Smooth muscle cell (in vitro differentiated cells): ENCODE results near the gene RCBTB1. TPM values are rescaled to one million over a fixed set of nuclear protein-coding genes. Genes with fewer than 3 reads are reported as not detected.
"Not testable (repeated sequence)": the region's sequence is repeated elsewhere in the genome, so short reads cannot be mapped to it uniquely, and the experiment has no call there.

Experiments
- DNase-seq: peaks from one replicate; lab custom pipeline; 2025; ENCODE audit not compliant: unreplicated experiment; lab: John Stamatoyannopoulos, UW
- H2AFZ ChIP-seq: fragments of 200-600 bp; sonication (generic); 2 replicates; pipeline ENCODE4 v1.6.0; 2016; ENCODE audit warnings: antibody characterized with exemption, low read depth, mild to moderate bottlenecking
- H3F3A ChIP-seq: fragments of 200-600 bp; sonication (generic); 2 replicates; pipeline ENCODE4 v1.6.0; 2017; ENCODE audit warnings: antibody characterized with exemption, low read depth
- H3K27ac ChIP-seq: fragments of 200-600 bp; sonication (generic); 2 replicates; pipeline ENCODE4 v1.5.1; 2016; ENCODE audit warnings: low read depth, mild to moderate bottlenecking
- H3K27me3 ChIP-seq: fragments of 200-600 bp; sonication (generic); 2 replicates; pipeline ENCODE4 v1.6.1; 2016; ENCODE audit warnings: low read depth, mild to moderate bottlenecking
- H3K36me3 ChIP-seq: fragments of 200-600 bp; sonication (generic); 2 replicates; pipeline ENCODE4 v1.5.1; 2016; ENCODE audit warnings: low read depth
- H3K4me1 ChIP-seq: fragments of 200-600 bp; sonication (generic); 2 replicates; pipeline ENCODE4 v1.5.1; 2016; ENCODE audit warnings: low read depth
- H3K4me2 ChIP-seq: fragments of 200-600 bp; sonication (generic); 2 replicates; pipeline ENCODE4 v1.6.0; 2016; ENCODE audit warnings: mild to moderate bottlenecking
- H3K4me3 ChIP-seq: fragments of 200-600 bp; sonication (generic); 2 replicates; pipeline ENCODE4 v1.5.1; 2016; ENCODE audit warnings: mild to moderate bottlenecking
- H3K79me2 ChIP-seq: fragments of 200-600 bp; sonication (generic); 2 replicates; pipeline ENCODE4 v1.6.0; 2016; ENCODE audit warnings: low read depth, mild to moderate bottlenecking
- H3K9ac ChIP-seq: fragments of 200-600 bp; sonication (generic); 2 replicates; pipeline ENCODE4 v1.6.0; 2016; ENCODE audit warnings: low read depth
- H3K9me3 ChIP-seq: fragments of 200-600 bp; sonication (generic); replicated peaks from 2 replicates; pipeline ENCODE4 v1.5.1; 2016; ENCODE audit warnings: low read depth
- H4K20me1 ChIP-seq: fragments of 200-600 bp; sonication (generic); 2 replicates; pipeline ENCODE4 v1.6.0; 2016; ENCODE audit warnings: low read depth
- WGBS: methylation state at CpG from one replicate; pipeline ENCODE4 v1.1.7; 2016; ENCODE audit warnings: low lambda C conversion rate; 5-methylcytosine and 5-hydroxymethylcytosine counted together
- polyA plus RNA-seq: library from polyadenylated mRNA; unstranded; fragments of >200 nt; fragmentation: Nextera tagmentation; extraction: Ambion mirVana; gene quantifications from 2 replicates; pipeline ENCODE4 v1.2.1, GENCODE V29; 2016
- total RNA-seq: library from RNA; depleted of rRNA; stranded (reverse); fragments of >200 nt; gene quantifications from 2 replicates; pipeline ENCODE4 v1.2.3, GENCODE V29; 2014
- TF ChIP-seq, protein P1 (sequence below): fragments of 200-600 bp; sonication (generic); IDR thresholded peaks from 2 replicates; pipeline ENCODE4 v1.5.1; 2017; ENCODE audit warnings: borderline replicate concordance, mild to moderate bottlenecking, antibody characterized with exemption; ENCODE audit not compliant: insufficient read depth, poor library complexity, severe bottlenecking

RCBTB1 gene
- total and polyA plus RNA-seq, 2 experiments from 2014 or later = 10.7 to 26.8 TPM

GRCh38 chr13:49620170-49620621 lies 34.8 kb upstream of the RCBTB1 start:
- no peaks in the 10 kb centered on the region for H4K20me1 ChIP-seq
- H3K27ac ChIP-seq = no peak overlapping the region
- H3K9ac ChIP-seq = no peak overlapping the region
- H3K4me2 ChIP-seq = no peak overlapping the region
- no peaks in the 10 kb centered on the region for H3K9me3 ChIP-seq
- no peaks in the 10 kb centered on the region for H3K27me3 ChIP-seq
- no peak overlapping the region for H3K4me3 ChIP-seq
- no peaks in the 10 kb centered on the region for H3K79me2 ChIP-seq
- H2AFZ ChIP-seq = no peak overlapping the region
- no peak for DNase-seq
- 85% methylated on average over 22 of the region's 22 CpGs for WGBS
- TF ChIP-seq, protein P1, sequence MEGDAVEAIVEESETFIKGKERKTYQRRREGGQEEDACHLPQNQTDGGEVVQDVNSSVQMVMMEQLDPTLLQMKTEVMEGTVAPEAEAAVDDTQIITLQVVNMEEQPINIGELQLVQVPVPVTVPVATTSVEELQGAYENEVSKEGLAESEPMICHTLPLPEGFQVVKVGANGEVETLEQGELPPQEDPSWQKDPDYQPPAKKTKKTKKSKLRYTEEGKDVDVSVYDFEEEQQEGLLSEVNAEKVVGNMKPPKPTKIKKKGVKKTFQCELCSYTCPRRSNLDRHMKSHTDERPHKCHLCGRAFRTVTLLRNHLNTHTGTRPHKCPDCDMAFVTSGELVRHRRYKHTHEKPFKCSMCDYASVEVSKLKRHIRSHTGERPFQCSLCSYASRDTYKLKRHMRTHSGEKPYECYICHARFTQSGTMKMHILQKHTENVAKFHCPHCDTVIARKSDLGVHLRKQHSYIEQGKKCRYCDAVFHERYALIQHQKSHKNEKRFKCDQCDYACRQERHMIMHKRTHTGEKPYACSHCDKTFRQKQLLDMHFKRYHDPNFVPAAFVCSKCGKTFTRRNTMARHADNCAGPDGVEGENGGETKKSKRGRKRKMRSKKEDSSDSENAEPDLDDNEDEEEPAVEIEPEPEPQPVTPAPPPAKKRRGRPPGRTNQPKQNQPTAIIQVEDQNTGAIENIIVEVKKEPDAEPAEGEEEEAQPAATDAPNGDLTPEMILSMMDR = no peak
- no peaks in the 10 kb centered on the region for H3K36me3 ChIP-seq
- H3F3A ChIP-seq = no peaks in the 10 kb centered on the region
- H3K4me1 ChIP-seq = no peaks in the 10 kb centered on the region

DNA sequence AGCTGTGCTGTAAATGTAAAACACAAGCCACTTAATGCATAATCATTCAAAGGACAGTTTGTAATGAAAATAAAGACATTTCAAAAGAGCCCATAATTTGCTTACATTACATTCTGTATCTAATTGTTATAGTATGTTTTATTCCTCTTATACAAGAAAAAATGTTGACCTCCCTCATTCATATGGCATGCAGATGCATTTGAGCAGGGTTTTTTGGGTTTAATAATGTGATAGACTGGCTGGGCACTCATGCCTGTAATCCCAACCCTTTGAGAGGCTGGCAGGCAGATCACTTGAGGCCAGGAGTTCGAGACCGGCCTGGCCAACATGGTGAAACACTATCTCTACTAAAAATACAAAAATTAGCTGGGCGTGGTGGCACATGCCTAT lies 31.3 kb upstream of the RCBTB1 start:
- no peaks in the 10 kb centered on the region for H3K9me3 ChIP-seq
- H3K4me2 ChIP-seq = no peak overlapping the region
- H2AFZ ChIP-seq = peak overlapping the region; percentile 5
- no peaks in the 10 kb centered on the region for H3K27me3 ChIP-seq
- no peaks in the 10 kb centered on the region for H3K36me3 ChIP-seq
- DNase-seq = no peak
- H3K4me1 ChIP-seq = no peaks in the 10 kb centered on the region
- H4K20me1 ChIP-seq = no peaks in the 10 kb centered on the region
- no peaks in the 10 kb centered on the region for H3K79me2 ChIP-seq
- H3F3A ChIP-seq = no peaks in the 10 kb centered on the region
- no peak overlapping the region for H3K27ac ChIP-seq
- no peak overlapping the region for H3K4me3 ChIP-seq
- WGBS = 97% methylated on average over 3 of the region's 3 CpGs
- no peak overlapping the region for H3K9ac ChIP-seq
- TF ChIP-seq, protein P1 = no peak

- no peak overlapping the region for H3K27ac ChIP-seq
- 78% methylated on average over 8 of the region's 8 CpGs for WGBS
- TF ChIP-seq, protein P1 = no peak
Measured at GRCh38 chr13:49615836-49616675, 30.7 kb upstream of the RCBTB1 start.

DNA sequence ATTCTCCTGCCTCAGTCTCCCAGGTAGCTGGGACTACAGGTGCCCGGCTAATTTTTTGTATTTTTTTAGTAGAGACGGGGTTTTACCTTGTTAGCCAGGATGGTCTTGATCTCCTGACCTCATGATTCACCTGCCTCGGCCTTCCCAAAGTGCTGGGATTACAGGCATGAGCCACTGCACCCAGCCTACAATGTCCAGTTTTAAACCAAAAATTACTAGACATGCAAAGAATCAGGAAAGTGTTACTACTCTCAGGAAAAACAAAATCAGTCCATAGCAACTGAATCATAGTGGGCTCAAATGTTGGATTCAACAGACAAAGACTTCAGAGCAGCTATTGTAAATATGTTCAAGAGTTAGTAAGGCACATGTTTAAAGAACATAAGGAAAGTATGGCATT lies 26.7 kb upstream of the RCBTB1 start:
- H3K9me3 ChIP-seq, H3K9ac ChIP-seq, DNase-seq, H3K27me3 ChIP-seq, H3K79me2 ChIP-seq, H4K20me1 ChIP-seq, H3K4me2 ChIP-seq, H3F3A ChIP-seq, H2AFZ ChIP-seq, H3K36me3 ChIP-seq, H3K4me3 ChIP-seq, H3K27ac ChIP-seq: not testable (repeated sequence)
- H3K4me1 ChIP-seq = peaks cover 10% of the 10 kb centered on the region
- 95% methylated on average over 3 of the region's 3 CpGs for WGBS

More at GRCh38 chr13:49615836-49616675, 30.7 kb upstream of the RCBTB1 start:
- H3K36me3 ChIP-seq = no peaks in the 10 kb centered on the region
- no peak overlapping the region for H3K4me2 ChIP-seq
- DNase-seq = no peak
- H3K4me1 ChIP-seq = peaks cover 5% of the 10 kb centered on the region
- H3K79me2 ChIP-seq = no peaks in the 10 kb centered on the region
- no peaks in the 10 kb centered on the region for H3F3A ChIP-seq
- no peaks in the 10 kb centered on the region for H3K27me3 ChIP-seq
- H2AFZ ChIP-seq = peak overlapping the region; percentile 5
- H3K9me3 ChIP-seq = no peaks in the 10 kb centered on the region
- no peak overlapping the region for H3K4me3 ChIP-seq
- no peak overlapping the region for H3K9ac ChIP-seq
- no peaks in the 10 kb centered on the region for H4K20me1 ChIP-seq
